ENCODE measurements around the gene ANAPC4.
A peak's percentile ranks its signal among the peaks of the same experiment; 100 is the strongest.

The ANAPC4 gene

GRCh38 chr4:25433966-25434827, 57.1 kb downstream of the ANAPC4 start:
- DNase-seq (ENCODE audit: low read depth), result no peak

- DNase-seq (ENCODE audit: low read depth), result no peak
Observed at GRCh38 chr4:25437926-25438325, 60.9 kb downstream of the ANAPC4 start.

- peak; percentile 7 for DNase-seq (ENCODE audit: low read depth)
Observed at GRCh38 chr4:25439918-25440477, 62.9 kb downstream of the ANAPC4 start.

GRCh38 chr4:25440478-25441030, 63.5 kb downstream of the ANAPC4 start:
- no peak for DNase-seq (ENCODE audit: low read depth)

- DNase-seq (ENCODE audit: low read depth), result no peak
Observed at GRCh38 chr4:25441519-25442117, 64.6 kb downstream of the ANAPC4 start.

GRCh38 chr4:25442863-25443307, 65.8 kb downstream of the ANAPC4 start:
- no peak for DNase-seq (ENCODE audit: low read depth)

GRCh38 chr4:25443851-25444250, 66.8 kb downstream of the ANAPC4 start:
- no peak for DNase-seq (ENCODE audit: low read depth)

GRCh38 chr4:25446611-25447010, 69.5 kb downstream of the ANAPC4 start:
- no peak for DNase-seq (ENCODE audit: low read depth)

- DNase-seq (ENCODE audit: low read depth), result no peak
Observed at GRCh38 chr4:25448379-25449109, 71.5 kb downstream of the ANAPC4 start.

GRCh38 chr4:25449270-25449669, 72.2 kb downstream of the ANAPC4 start:
- DNase-seq (ENCODE audit: low read depth), result no peak

- DNase-seq (ENCODE audit: low read depth), result no peak
Observed at GRCh38 chr4:25449688-25450087, 72.6 kb downstream of the ANAPC4 start.

GRCh38 chr4:25450491-25450901, 73.4 kb downstream of the ANAPC4 start:
- no peak for DNase-seq (ENCODE audit: low read depth)

- DNase-seq (ENCODE audit: low read depth), result no peak
Observed at GRCh38 chr4:25451676-25452075, 74.6 kb downstream of the ANAPC4 start.

GRCh38 chr4:25452081-25452480, 75.0 kb downstream of the ANAPC4 start:
- DNase-seq (ENCODE audit: low read depth), result no peak

- no peak for DNase-seq (ENCODE audit: low read depth)
Observed at GRCh38 chr4:25454476-25454875, 77.4 kb downstream of the ANAPC4 start.

GRCh38 chr4:25457053-25457715, 80.1 kb downstream of the ANAPC4 start:
- no peak for DNase-seq (ENCODE audit: low read depth)

GRCh38 chr4:25466966-25467697, 90.1 kb downstream of the ANAPC4 start:
- no peak for DNase-seq (ENCODE audit: low read depth)

- DNase-seq (ENCODE audit: low read depth), result no peak
Observed at GRCh38 chr4:25467843-25468242, 90.8 kb downstream of the ANAPC4 start.

Measured in stimulated activated CD8-positive, alpha-beta memory T cell treated with anti-CD3 and anti-CD28 coated beads, Interleukin-15, amount 100 ng/mL, for 1 hour (primary cell).